Endothelial cell of umbilical vein (primary cell): ENCODE results near the gene CDH23. TPM values are rescaled to one million over a fixed set of nuclear protein-coding genes. Genes with fewer than 3 reads are reported as not detected.

Experiments
- BruUV-seq: library from RNA; stranded (reverse); fragments of 400-500 nt; replicated peaks from 2 replicates; lab custom pipeline; 2021; lab: Mats Ljungman, UMichigan
- CTCF ChIA-PET: fragments of 300-600, 350-600 bp; sonication (Branson Sonifier 250); formaldehyde crosslinking; loops from one replicate; lab custom pipeline; 2021; ENCODE audit warnings: antibody characterized with exemption, inconsistent platforms; lab: Charles Lee
- POLR2A ChIA-PET: fragments of 300-600, 350-600 bp; sonication (Branson Sonifier 250); formaldehyde crosslinking; loops from one replicate; lab custom pipeline; 2021; ENCODE audit warnings: antibody characterized with exemption, inconsistent platforms; lab: Charles Lee
- DNase-seq: peaks from one replicate; pipeline ENCODE4 v3.0.0-alpha.2; 2011; ENCODE audit warnings: low read depth, low spot score
- FAIRE-seq: peaks from 2 replicates; lab custom pipeline; 2011; peaks lifted over from hg19 to GRCh38; lab: Jason Lieb, UNC
- H2AFZ ChIP-seq: 2 replicates; pipeline ENCODE4 v1.6.0; 2012; ENCODE audit warnings: low read depth, low read length, control low read depth, inconsistent platforms
- H3K27ac ChIP-seq: 2 replicates; pipeline ENCODE4 v1.5.1; 2011; ENCODE audit warnings: low read depth, mild to moderate bottlenecking, control low read depth, low read length, moderate library complexity; ENCODE audit not compliant: insufficient read depth
- H3K27me3 ChIP-seq, 2 experiments: 2 replicates each; pipeline versions ENCODE4 v1.6.0 to v1.6.1; 2011; ENCODE audit warnings: low read length in 2 of 2, mixed read lengths in 1 of 2; ENCODE audit not compliant: control insufficient read depth in 2 of 2, insufficient read depth in 2 of 2
- H3K36me3 ChIP-seq, 2 experiments: 2 replicates in 1 of 2; 3 replicates in 1 of 2; pipeline ENCODE4 v1.5.1; 2011; ENCODE audit warnings: low read length in 2 of 2, mild to moderate bottlenecking in 1 of 2, moderate library complexity in 1 of 2; ENCODE audit not compliant: control insufficient read depth in 2 of 2, insufficient read depth in 2 of 2; ENCODE audit errors: extremely low read depth in 1 of 2
- H3K4me1 ChIP-seq: 3 replicates; pipeline ENCODE4 v1.5.1; 2011; ENCODE audit warnings: mild to moderate bottlenecking, low read length; ENCODE audit not compliant: control insufficient read depth, insufficient read depth; ENCODE audit errors: extremely low read depth
- H3K4me2 ChIP-seq: 2 replicates; pipeline ENCODE4 v1.6.1; 2011; ENCODE audit warnings: low read length, control low read depth, mixed read lengths; ENCODE audit not compliant: insufficient read depth
- H3K4me3 ChIP-seq, 3 experiments: fragments of 200-600 bp in 1 of 3; sonication (generic), shearing (Covaris generic) in 1 of 3; replicated peaks in 1 of 3; 2 replicates each; pipeline ENCODE4 v1.5.1; 2011 to 2016; ENCODE audit warnings: control low read depth in 3 of 3, low read length in 3 of 3, mild to moderate bottlenecking in 2 of 3, inconsistent platforms in 1 of 3, low read depth in 1 of 3, moderate library complexity in 1 of 3; ENCODE audit not compliant: insufficient read depth in 1 of 3
- H3K79me2 ChIP-seq: 2 replicates; pipeline ENCODE4 v1.6.0; 2012; ENCODE audit warnings: low read length, inconsistent platforms; ENCODE audit not compliant: control insufficient read depth, insufficient read depth
- H3K9ac ChIP-seq: replicated peaks from 2 replicates; pipeline ENCODE3; 2011; ENCODE audit warnings: low read length, control low read depth; ENCODE audit not compliant: insufficient read depth; ENCODE audit errors: extremely low read depth
- H3K9me1 ChIP-seq: replicated peaks from 3 replicates; pipeline ENCODE4 v1.6.0; 2011; ENCODE audit warnings: mild to moderate bottlenecking, low read length; ENCODE audit not compliant: control insufficient read depth, insufficient read depth; ENCODE audit errors: extremely low read depth
- H3K9me3 ChIP-seq: replicated peaks from 2 replicates; pipeline ENCODE4 v1.5.1; 2012; ENCODE audit warnings: low read length, inconsistent platforms; ENCODE audit not compliant: control insufficient read depth, insufficient read depth
- H4K20me1 ChIP-seq: replicated peaks from 2 replicates; pipeline ENCODE3; 2011; ENCODE audit warnings: mild to moderate bottlenecking, low read length; ENCODE audit not compliant: control insufficient read depth, insufficient read depth; ENCODE audit errors: extremely low read depth
- EZH2 ChIP-seq: IDR thresholded peaks from 2 replicates; pipeline ENCODE4 v1.6.1; 2012; ENCODE audit warnings: borderline replicate concordance, low read depth, mild to moderate bottlenecking, moderate library complexity, low read length, inconsistent platforms; ENCODE audit not compliant: severe bottlenecking
- FOS ChIP-seq: IDR thresholded peaks from 2 replicates; pipeline ENCODE4 v1.6.1; 2011; ENCODE audit warnings: mild to moderate bottlenecking, low read length, moderate library complexity, borderline replicate concordance; ENCODE audit not compliant: insufficient read depth
- GATA2 ChIP-seq: IDR thresholded peaks from 2 replicates; pipeline ENCODE4 v1.7.0; 2011; ENCODE audit warnings: low read depth, mild to moderate bottlenecking, moderate library complexity, mixed read lengths, low read length; ENCODE audit not compliant: insufficient read length, insufficient read depth
- JUN ChIP-seq: IDR thresholded peaks from 2 replicates; pipeline ENCODE4 v1.6.1; 2011; ENCODE audit warnings: borderline replicate concordance, low read depth; ENCODE audit not compliant: insufficient read length, insufficient read depth
- MAX ChIP-seq: IDR thresholded peaks from 2 replicates; pipeline ENCODE4 v1.6.1; 2011; ENCODE audit not compliant: insufficient read depth, insufficient read length
- MYC ChIP-seq: IDR thresholded peaks from one replicate; pipeline ENCODE4 v1.6.1; 2011; ENCODE audit warnings: mild to moderate bottlenecking, low read depth, low read length
- POLR2A ChIP-seq: IDR thresholded peaks from 2 replicates; pipeline ENCODE4 v1.6.1; 2012; ENCODE audit warnings: low read depth, mild to moderate bottlenecking, control low read depth, low read length
- POLR2AphosphoS5 ChIP-seq: IDR thresholded peaks from 2 replicates; pipeline ENCODE4 v1.6.1; 2012; ENCODE audit warnings: low read depth, mild to moderate bottlenecking, control low read depth, low read length, moderate library complexity; ENCODE audit not compliant: insufficient read depth
- dilution Hi-C: fragments of 300-500 bp; cut with MboI; formaldehyde crosslinking; loops from one replicate; pipeline ENCODE4 v1.15.0; 2019; ENCODE audit warnings: low sequenced_read_pairs; ENCODE audit not compliant: extremely low pct_ligation_motif_present
- intact Hi-C: fragments of 100-400 bp; cut with micrococcal nuclease; formaldehyde crosslinking; loops from one replicate; pipeline ENCODE4 v1.10.0; 2022
- polyA plus RNA-seq, 4 experiments: library from polyadenylated mRNA; depleted of rRNA in 3 of 4; stranded (reverse) in 3 of 4; unstranded in 1 of 4; fragments of >200 nt; gene quantifications; 2 replicates each; pipeline versions ENCODE4 v1.2.1 to v1.2.3, GENCODE V29; 2011 to 2012; ENCODE audit warnings: missing spikeins in 1 of 4
- total RNA-seq: library from RNA; stranded (reverse); gene quantifications from 2 replicates; pipeline ENCODE4 v1.2.3, GENCODE V29; 2021
- TF ChIP-seq, protein P1 (sequence below), 2 donors: IDR thresholded peaks; 1 replicate in 1 of 2; 2 replicates in 1 of 2; pipeline ENCODE4 v1.5.1; 2011; ENCODE audit warnings: low read length in 2 of 2, mild to moderate bottlenecking in 2 of 2, moderate library complexity in 2 of 2, control low read depth in 1 of 2, inconsistent platforms in 1 of 2, low read depth in 1 of 2; ENCODE audit not compliant: insufficient read depth in 1 of 2; ENCODE audit errors: extremely low read depth in 1 of 2

Gene CDH23
- total and polyA plus RNA-seq, 2 donors (not counting 3 experiments of a cell fraction or from before 2014, with no cell fraction given), result not detected

GRCh38 chr10:71780719-71781118 lies 384.0 kb downstream of the CDH23 start:
- POLR2A ChIA-PET, result no interaction called here
- no TSS peak for BruUV-seq

More at GRCh38 chr10:71780719-71781118, 384.0 kb downstream of the CDH23 start:
- DNase-seq, result no peak
- no peak overlapping the region for H3K4me3 ChIP-seq
- H3K9ac ChIP-seq, result no peak overlapping the region
- TF ChIP-seq, protein P1, sequence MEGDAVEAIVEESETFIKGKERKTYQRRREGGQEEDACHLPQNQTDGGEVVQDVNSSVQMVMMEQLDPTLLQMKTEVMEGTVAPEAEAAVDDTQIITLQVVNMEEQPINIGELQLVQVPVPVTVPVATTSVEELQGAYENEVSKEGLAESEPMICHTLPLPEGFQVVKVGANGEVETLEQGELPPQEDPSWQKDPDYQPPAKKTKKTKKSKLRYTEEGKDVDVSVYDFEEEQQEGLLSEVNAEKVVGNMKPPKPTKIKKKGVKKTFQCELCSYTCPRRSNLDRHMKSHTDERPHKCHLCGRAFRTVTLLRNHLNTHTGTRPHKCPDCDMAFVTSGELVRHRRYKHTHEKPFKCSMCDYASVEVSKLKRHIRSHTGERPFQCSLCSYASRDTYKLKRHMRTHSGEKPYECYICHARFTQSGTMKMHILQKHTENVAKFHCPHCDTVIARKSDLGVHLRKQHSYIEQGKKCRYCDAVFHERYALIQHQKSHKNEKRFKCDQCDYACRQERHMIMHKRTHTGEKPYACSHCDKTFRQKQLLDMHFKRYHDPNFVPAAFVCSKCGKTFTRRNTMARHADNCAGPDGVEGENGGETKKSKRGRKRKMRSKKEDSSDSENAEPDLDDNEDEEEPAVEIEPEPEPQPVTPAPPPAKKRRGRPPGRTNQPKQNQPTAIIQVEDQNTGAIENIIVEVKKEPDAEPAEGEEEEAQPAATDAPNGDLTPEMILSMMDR (IDR thresholded peaks at IDR 0.05; ENCODE audit: extremely low read depth in 1 of 2, insufficient read depth in 1 of 2, low read depth in 1 of 2, low read length in 2 of 2), result no peak
- TF ChIP-seq FOS (no peak), EZH2 (no peak), GATA2 (no peak), MAX (no peak), POLR2A (no peak), POLR2AphosphoS5 (no peak), JUN (no peak), MYC (no peak)
- no peak overlapping the region for H3K4me2 ChIP-seq
- H3K79me2 ChIP-seq, result no peaks in the 10 kb centered on the region
- H3K9me3 ChIP-seq, result no peaks in the 10 kb centered on the region
- no peak overlapping the region for H2AFZ ChIP-seq
- H3K36me3 ChIP-seq, result no peaks in the 10 kb centered on the region
- no peaks in the 10 kb centered on the region for H3K27me3 ChIP-seq
- intact Hi-C loops (no loop called here), dilution Hi-C loops (no loop called here)
- no peaks in the 10 kb centered on the region for H4K20me1 ChIP-seq
- H3K4me1 ChIP-seq, result no peaks in the 10 kb centered on the region
- H3K9me1 ChIP-seq, result no peaks in the 10 kb centered on the region
- CTCF ChIA-PET, result no interaction called here
- no peak for FAIRE-seq
- no peak overlapping the region for H3K27ac ChIP-seq
